WTC11 (cell line): ENCODE data around the gene KLHL7.

Experiments
- CTCF ChIP-seq: fragments of 200-600 bp; IDR thresholded peaks from 2 replicates; pipeline ENCODE4 v1.8.0; 2022; ENCODE audit warnings: antibody characterized with exemption
- JUN ChIP-seq: sonication (generic); formaldehyde crosslinking; IDR thresholded peaks from 2 replicates; pipeline ENCODE4 v1.8.0; 2023; ENCODE audit warnings: mild to moderate bottlenecking, missing genetic modification reagents
- MYBL2 ChIP-seq: sonication (generic); formaldehyde crosslinking; IDR thresholded peaks from 2 replicates; pipeline ENCODE4 v1.8.1; 2023; ENCODE audit warnings: mild to moderate bottlenecking, moderate library complexity, missing genetic modification reagents
- NFE2L1 ChIP-seq: sonication (generic); formaldehyde crosslinking; IDR thresholded peaks from 2 replicates; pipeline ENCODE4 v1.8.1; 2023; ENCODE audit warnings: missing genetic modification reagents
- TEAD1 ChIP-seq: sonication (generic); formaldehyde crosslinking; IDR thresholded peaks from 2 replicates; pipeline ENCODE4 v1.8.0; 2022; ENCODE audit warnings: mild to moderate bottlenecking, missing genetic modification reagents
- USF2 ChIP-seq: sonication (generic); formaldehyde crosslinking; IDR thresholded peaks from 2 replicates; pipeline ENCODE4 v1.8.1; 2023; ENCODE audit warnings: mild to moderate bottlenecking, missing genetic modification reagents, moderate library complexity
- ZBTB43 ChIP-seq: sonication (generic); formaldehyde crosslinking; IDR thresholded peaks from 2 replicates; pipeline ENCODE4 v1.8.1; 2023; ENCODE audit warnings: mild to moderate bottlenecking, missing genetic modification reagents
- ZNF281 ChIP-seq: sonication (generic); formaldehyde crosslinking; IDR thresholded peaks from 2 replicates; pipeline ENCODE4 v1.8.0; 2023; ENCODE audit warnings: mild to moderate bottlenecking, missing genetic modification reagents
- TF ChIP-seq, protein P1 (sequence below): sonication (generic); formaldehyde crosslinking; IDR thresholded peaks from 2 replicates; pipeline ENCODE4 v1.8.1; 2022; ENCODE audit warnings: low read depth, missing genetic modification reagents, borderline replicate concordance
- TF ChIP-seq, protein P2 (sequence below): sonication (generic); formaldehyde crosslinking; conservative IDR thresholded peaks from 2 replicates; pipeline ENCODE4 v1.8.1; 2023; ENCODE audit warnings: mild to moderate bottlenecking, low read depth, missing genetic modification reagents, moderate library complexity
- TF ChIP-seq, protein P3 (sequence below): sonication (generic); formaldehyde crosslinking; IDR thresholded peaks from 2 replicates; pipeline ENCODE4 v1.8.1; 2023; ENCODE audit warnings: mild to moderate bottlenecking, moderate library complexity, missing genetic modification reagents
- TF ChIP-seq, protein P4 (sequence below): sonication (generic); formaldehyde crosslinking; IDR thresholded peaks from 2 replicates; pipeline ENCODE4 v1.8.1; 2022; ENCODE audit warnings: mild to moderate bottlenecking, missing genetic modification reagents, moderate library complexity, borderline replicate concordance

- no peak for TF ChIP-seq CTCF
- TF ChIP-seq NFE2L1 (CRISPR knock-in tag) = no peak
- TF ChIP-seq, protein P1, sequence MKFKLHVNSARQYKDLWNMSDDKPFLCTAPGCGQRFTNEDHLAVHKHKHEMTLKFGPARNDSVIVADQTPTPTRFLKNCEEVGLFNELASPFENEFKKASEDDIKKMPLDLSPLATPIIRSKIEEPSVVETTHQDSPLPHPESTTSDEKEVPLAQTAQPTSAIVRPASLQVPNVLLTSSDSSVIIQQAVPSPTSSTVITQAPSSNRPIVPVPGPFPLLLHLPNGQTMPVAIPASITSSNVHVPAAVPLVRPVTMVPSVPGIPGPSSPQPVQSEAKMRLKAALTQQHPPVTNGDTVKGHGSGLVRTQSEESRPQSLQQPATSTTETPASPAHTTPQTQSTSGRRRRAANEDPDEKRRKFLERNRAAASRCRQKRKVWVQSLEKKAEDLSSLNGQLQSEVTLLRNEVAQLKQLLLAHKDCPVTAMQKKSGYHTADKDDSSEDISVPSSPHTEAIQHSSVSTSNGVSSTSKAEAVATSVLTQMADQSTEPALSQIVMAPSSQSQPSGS (CRISPR knock-in tag) = no peak
- TF ChIP-seq, protein P2, sequence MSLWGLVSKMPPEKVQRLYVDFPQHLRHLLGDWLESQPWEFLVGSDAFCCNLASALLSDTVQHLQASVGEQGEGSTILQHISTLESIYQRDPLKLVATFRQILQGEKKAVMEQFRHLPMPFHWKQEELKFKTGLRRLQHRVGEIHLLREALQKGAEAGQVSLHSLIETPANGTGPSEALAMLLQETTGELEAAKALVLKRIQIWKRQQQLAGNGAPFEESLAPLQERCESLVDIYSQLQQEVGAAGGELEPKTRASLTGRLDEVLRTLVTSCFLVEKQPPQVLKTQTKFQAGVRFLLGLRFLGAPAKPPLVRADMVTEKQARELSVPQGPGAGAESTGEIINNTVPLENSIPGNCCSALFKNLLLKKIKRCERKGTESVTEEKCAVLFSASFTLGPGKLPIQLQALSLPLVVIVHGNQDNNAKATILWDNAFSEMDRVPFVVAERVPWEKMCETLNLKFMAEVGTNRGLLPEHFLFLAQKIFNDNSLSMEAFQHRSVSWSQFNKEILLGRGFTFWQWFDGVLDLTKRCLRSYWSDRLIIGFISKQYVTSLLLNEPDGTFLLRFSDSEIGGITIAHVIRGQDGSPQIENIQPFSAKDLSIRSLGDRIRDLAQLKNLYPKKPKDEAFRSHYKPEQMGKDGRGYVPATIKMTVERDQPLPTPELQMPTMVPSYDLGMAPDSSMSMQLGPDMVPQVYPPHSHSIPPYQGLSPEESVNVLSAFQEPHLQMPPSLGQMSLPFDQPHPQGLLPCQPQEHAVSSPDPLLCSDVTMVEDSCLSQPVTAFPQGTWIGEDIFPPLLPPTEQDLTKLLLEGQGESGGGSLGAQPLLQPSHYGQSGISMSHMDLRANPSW (CRISPR knock-in tag) = no peak
- TF ChIP-seq ZBTB43 (CRISPR knock-in tag) = no peak
- no peak for TF ChIP-seq ZNF281
- TF ChIP-seq, protein P3, sequence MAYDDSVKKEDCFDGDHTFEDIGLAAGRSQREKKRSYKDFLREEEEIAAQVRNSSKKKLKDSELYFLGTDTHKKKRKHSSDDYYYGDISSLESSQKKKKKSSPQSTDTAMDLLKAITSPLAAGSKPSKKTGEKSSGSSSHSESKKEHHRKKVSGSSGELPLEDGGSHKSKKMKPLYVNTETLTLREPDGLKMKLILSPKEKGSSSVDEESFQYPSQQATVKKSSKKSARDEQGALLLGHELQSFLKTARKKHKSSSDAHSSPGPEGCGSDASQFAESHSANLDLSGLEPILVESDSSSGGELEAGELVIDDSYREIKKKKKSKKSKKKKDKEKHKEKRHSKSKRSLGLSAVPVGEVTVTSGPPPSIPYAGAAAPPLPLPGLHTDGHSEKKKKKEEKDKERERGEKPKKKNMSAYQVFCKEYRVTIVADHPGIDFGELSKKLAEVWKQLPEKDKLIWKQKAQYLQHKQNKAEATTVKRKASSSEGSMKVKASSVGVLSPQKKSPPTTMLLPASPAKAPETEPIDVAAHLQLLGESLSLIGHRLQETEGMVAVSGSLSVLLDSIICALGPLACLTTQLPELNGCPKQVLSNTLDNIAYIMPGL = no peak
- no peak for TF ChIP-seq TEAD1 (CRISPR knock-in tag)
- TF ChIP-seq, protein P4, sequence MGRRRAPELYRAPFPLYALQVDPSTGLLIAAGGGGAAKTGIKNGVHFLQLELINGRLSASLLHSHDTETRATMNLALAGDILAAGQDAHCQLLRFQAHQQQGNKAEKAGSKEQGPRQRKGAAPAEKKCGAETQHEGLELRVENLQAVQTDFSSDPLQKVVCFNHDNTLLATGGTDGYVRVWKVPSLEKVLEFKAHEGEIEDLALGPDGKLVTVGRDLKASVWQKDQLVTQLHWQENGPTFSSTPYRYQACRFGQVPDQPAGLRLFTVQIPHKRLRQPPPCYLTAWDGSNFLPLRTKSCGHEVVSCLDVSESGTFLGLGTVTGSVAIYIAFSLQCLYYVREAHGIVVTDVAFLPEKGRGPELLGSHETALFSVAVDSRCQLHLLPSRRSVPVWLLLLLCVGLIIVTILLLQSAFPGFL = no peak
- no peak for TF ChIP-seq USF2 (CRISPR knock-in tag)
- no peak for TF ChIP-seq MYBL2 (CRISPR knock-in tag)
- TF ChIP-seq JUN = no peak
Measured at GRCh38 chr7:23161482-23161881, 55.9 kb downstream of the KLHL7 start.
